Esophagus squamous epithelium (tissue), 4 donors: ENCODE measurements around the gene SLC29A1.
A peak's percentile ranks its signal among the peaks of the same experiment; 100 is the strongest.

Source experiments
- CTCF ChIP-seq, 6 experiments: fragments of 450-650 bp in 4 of 6; fragments of 200-600 bp in 2 of 6; sonication (generic) in 2 of 6; IDR thresholded peaks; one replicate each; pipeline ENCODE4 v1.5.1; 2016 to 2019; ENCODE audit warnings: antibody characterized with exemption in 6 of 6, mild to moderate bottlenecking in 4 of 6, moderate library complexity in 4 of 6
- POLR2A ChIP-seq, 4 donors: fragments of 450-650 bp; IDR thresholded peaks; one replicate each; pipeline ENCODE4 v1.6.1; 2017; ENCODE audit warnings: antibody characterized with exemption in 4 of 4, mild to moderate bottlenecking in 4 of 4, moderate library complexity in 3 of 4

GRCh38 chr6:44264154-44265006 is 41.0 kb downstream of the SLC29A1 start:
- TF ChIP-seq CTCF (IDR thresholded peaks at IDR 0.05) (no peak), POLR2A (IDR thresholded peaks at IDR 0.05) (peak in 1 of 4 donors; percentile 15)
